Kidney (tissue), 14 donors: ENCODE measurements around the gene PARP9. TPM values are rescaled to one million over a fixed set of nuclear protein-coding genes. Genes with fewer than 3 reads are reported as not detected.
"Not testable (repeated sequence)": the region's sequence is repeated elsewhere in the genome, so short reads cannot be mapped to it uniquely, and the experiment has no call there.

Experiments used
- DNase-seq, 5 donors: peaks; one replicate each; pipeline ENCODE4 v3.0.0-alpha.2; 2013 to 2020
- FAIRE-seq: peaks from 2 replicates; lab custom pipeline; 2012; peaks lifted over from hg19 to GRCh38; lab: Jason Lieb, UNC
- H3K27ac ChIP-seq, 2 donors: one replicate each; pipeline ENCODE4 v1.7.0; 2013; ENCODE audit warnings: low read depth in 2 of 2, low read length in 2 of 2, inconsistent platforms in 1 of 2
- H3K27me3 ChIP-seq: one replicate; pipeline ENCODE4 v1.7.1; 2013; ENCODE audit warnings: low read length, inconsistent platforms; ENCODE audit not compliant: control insufficient read depth, insufficient read depth
- H3K36me3 ChIP-seq, 3 donors: one replicate each; pipeline versions ENCODE4 v1.7.0 to v1.7.1; 2013; ENCODE audit warnings: low read length in 3 of 3, control low read depth in 1 of 3, inconsistent platforms in 1 of 3; ENCODE audit not compliant: insufficient read depth in 3 of 3, control insufficient read depth in 2 of 3
- H3K4me1 ChIP-seq, 3 donors: one replicate each; pipeline versions ENCODE4 v1.7.0 to v1.7.1; 2013; ENCODE audit warnings: low read length in 3 of 3, inconsistent platforms in 1 of 3, low read depth in 1 of 3; ENCODE audit not compliant: control insufficient read depth in 2 of 3, insufficient read depth in 2 of 3
- H3K4me3 ChIP-seq, 3 donors: one replicate each; pipeline versions ENCODE4 v1.7.0 to v1.8.1; 2013; ENCODE audit warnings: low read length in 3 of 3, control low read depth in 1 of 3, inconsistent platforms in 1 of 3
- H3K9ac ChIP-seq, 3 donors: one replicate each; pipeline versions ENCODE4 v1.7.0 to v1.7.1; 2013; ENCODE audit warnings: low read length in 3 of 3, control low read depth in 1 of 3, inconsistent platforms in 1 of 3
- H3K9me3 ChIP-seq, 3 donors: one replicate each; pipeline versions ENCODE4 v1.7.0 to v1.7.1; 2013; ENCODE audit warnings: low read length in 3 of 3, control low read depth in 1 of 3, inconsistent platforms in 1 of 3; ENCODE audit not compliant: control insufficient read depth in 2 of 3, insufficient read depth in 1 of 3
- intact Hi-C: fragments of 100-400 bp; cut with DNase I; formaldehyde crosslinking; loops from one replicate; pipeline ENCODE4 v1.11.1; 2022
- polyA plus RNA-seq: library from polyadenylated mRNA; stranded (reverse); fragments of 350-450 nt; fragmentation: Illumina TruSeq; extraction: RNeasy Lipid Tissue Mini Kit (QIAGEN cat#74804); gene quantifications from one replicate; pipeline ENCODE4 v1.2.3, GENCODE V29; 2014; ENCODE audit warnings: low read depth, low replicate concordance; ENCODE audit not compliant: insufficient read depth
- total RNA-seq: library from RNA; stranded (reverse); fragmentation: NEBNext Ultra II Directional; extraction: Animal tissue kit (Norgen Biotek cat#: 25700); gene quantifications from one replicate; pipeline ENCODE4 v1.2.1, GENCODE V29; 2021
- TF ChIP-seq, protein P1 (sequence below): IDR thresholded peaks from 3 replicates; pipeline ENCODE4 v1.5.1; 2012; ENCODE audit warnings: mild to moderate bottlenecking, moderate library complexity, borderline replicate concordance; ENCODE audit not compliant: insufficient read depth; ENCODE audit errors: extremely low read depth
- donor health status: control.
- donor health status: control.
- donor health status: control.
- donor health status: control.
- donor health status: control.
- donor health status: DM: yes; HTN: yes; CAD: no.
- donor health status: Normal renal cell carcinoma (clear cell type).

Gene PARP9
- total and polyA plus RNA-seq, 2 donors from 2014 or later, result 27.8 to 54.0 TPM

GRCh38 chr3:122568755-122569154 lies 4.7 kb upstream of the PARP9 start:
- H3K9me3 ChIP-seq, result no peaks in the 10 kb centered on the region
- DNase-seq, result no peak
- FAIRE-seq, result no peak
- no peak overlapping the region for H3K9ac ChIP-seq
- peaks cover 0 to 20% (median 6%) of the 10 kb centered on the region in 3 donors for H3K36me3 ChIP-seq
- intact Hi-C loops, result no loop called here
- no peak overlapping the region for H3K27ac ChIP-seq
- H3K4me3 ChIP-seq, result no peak overlapping the region
- no peaks in the 10 kb centered on the region for H3K27me3 ChIP-seq
- peaks cover 0 to 3% (median 0%) of the 10 kb centered on the region in 3 donors for H3K4me1 ChIP-seq
- TF ChIP-seq, protein P1, sequence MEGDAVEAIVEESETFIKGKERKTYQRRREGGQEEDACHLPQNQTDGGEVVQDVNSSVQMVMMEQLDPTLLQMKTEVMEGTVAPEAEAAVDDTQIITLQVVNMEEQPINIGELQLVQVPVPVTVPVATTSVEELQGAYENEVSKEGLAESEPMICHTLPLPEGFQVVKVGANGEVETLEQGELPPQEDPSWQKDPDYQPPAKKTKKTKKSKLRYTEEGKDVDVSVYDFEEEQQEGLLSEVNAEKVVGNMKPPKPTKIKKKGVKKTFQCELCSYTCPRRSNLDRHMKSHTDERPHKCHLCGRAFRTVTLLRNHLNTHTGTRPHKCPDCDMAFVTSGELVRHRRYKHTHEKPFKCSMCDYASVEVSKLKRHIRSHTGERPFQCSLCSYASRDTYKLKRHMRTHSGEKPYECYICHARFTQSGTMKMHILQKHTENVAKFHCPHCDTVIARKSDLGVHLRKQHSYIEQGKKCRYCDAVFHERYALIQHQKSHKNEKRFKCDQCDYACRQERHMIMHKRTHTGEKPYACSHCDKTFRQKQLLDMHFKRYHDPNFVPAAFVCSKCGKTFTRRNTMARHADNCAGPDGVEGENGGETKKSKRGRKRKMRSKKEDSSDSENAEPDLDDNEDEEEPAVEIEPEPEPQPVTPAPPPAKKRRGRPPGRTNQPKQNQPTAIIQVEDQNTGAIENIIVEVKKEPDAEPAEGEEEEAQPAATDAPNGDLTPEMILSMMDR, result no peak

GRCh38 chr3:122568131-122568530 lies 4.0 kb upstream of the PARP9 start:
- H3K9ac ChIP-seq, FAIRE-seq, H3K9me3 ChIP-seq, DNase-seq, H3K4me1 ChIP-seq, intact Hi-C loops, H3K27ac ChIP-seq, H3K4me3 ChIP-seq, H3K27me3 ChIP-seq: not testable (repeated sequence)
- peaks cover 0 to 20% (median 6%) of the 10 kb centered on the region in 3 donors for H3K36me3 ChIP-seq

GRCh38 chr3:122563717-122564025 lies 429 bp downstream of the PARP9 start:
- peak overlapping the region; percentile 90 to 98 for H3K27ac ChIP-seq
- DNase-seq (peak in 4 of 5 donors; percentile 13 to 44 (median 39)), FAIRE-seq (no peak)
- H3K27me3 ChIP-seq, result no peaks in the 10 kb centered on the region
- H3K36me3 ChIP-seq, result peaks cover 0 to 8% (median 6%) of the 10 kb centered on the region in 3 donors
- peak overlapping the region; percentile 67 to 88 (median 74) for H3K9ac ChIP-seq
- H3K4me3 ChIP-seq, result peak overlapping the region; percentile 71 to 77 (median 73)
- no peaks in the 10 kb centered on the region for H3K9me3 ChIP-seq
- TF ChIP-seq, protein P1, result no peak
- H3K4me1 ChIP-seq, result peaks cover 0 to 11% (median 9%) of the 10 kb centered on the region in 3 donors
- intact Hi-C loops, result loop anchor here (5.0 kb wide), 1 partner anchor 114 kb away; no protein-coding TSS in a partner anchor

- Histone ChIP-seq H3K27ac (peak overlapping the region; percentile 90 to 98), H3K9ac (peak overlapping the region in 2 of 3 donors; percentile 74 to 88)
These were observed 980 bp downstream of the PARP9 start for GRCh38 chr3:122562923-122563716.

More at GRCh38 chr3:122562923-122563716, 980 bp downstream of the PARP9 start:
- H3K4me1 ChIP-seq, result peaks cover 0 to 11% (median 9%) of the 10 kb centered on the region in 3 donors
- no peak for FAIRE-seq
- intact Hi-C loops, result loop anchor here (5.0 kb wide), 1 partner anchor 114 kb away; no protein-coding TSS in a partner anchor
- DNase-seq, result no peak
- H3K4me3 ChIP-seq, result peak overlapping the region in 2 of 3 donors; percentile 73 to 77
- H3K9me3 ChIP-seq, result no peaks in the 10 kb centered on the region
- TF ChIP-seq, protein P1, result no peak
- peaks cover 0 to 8% (median 6%) of the 10 kb centered on the region in 3 donors for H3K36me3 ChIP-seq
- no peaks in the 10 kb centered on the region for H3K27me3 ChIP-seq
